ENCODE measurements around the gene GSN. TPM values are rescaled to one million over a fixed set of nuclear protein-coding genes. Genes with fewer than 3 reads are reported as not detected.
A peak's percentile ranks its signal among the peaks of the same experiment; 100 is the strongest.

Gene GSN
- total and polyA plus RNA-seq, 9 of the 15 experiments (the other 6 are each of a cell fraction or from before 2014, with no cell fraction given), result 0.39 to 16.6 (median 8.2) TPM

- TF ChIP-seq ZNF592 (IDR thresholded peaks at IDR 0.05), result peak; percentile 90
- TF ChIP-seq BCL6 (CRISPR knock-in tag; IDR thresholded peaks at IDR 0.05), result 0 out of 2 replicates have a peak, but pooled peaks have one; percentile 40
- peak; percentile 11; the same call in 1 of the 2 replicates for TF ChIP-seq ZNF175 (CRISPR knock-in tag; IDR thresholded peaks at IDR 0.05; ENCODE audit: low read depth)
- TF ChIP-seq TCF3 (CRISPR knock-in tag; IDR thresholded peaks at IDR 0.05), result peak; percentile 67
- no peak for TF ChIP-seq XRCC3 (IDR thresholded peaks at IDR 0.05)
- peak; percentile 82 for TF ChIP-seq ZNF316 (IDR thresholded peaks at IDR 0.05)
- TF ChIP-seq SNIP1 (IDR thresholded peaks at IDR 0.05; ENCODE audit: low read depth), result no peak
- peak; percentile 59 for TF ChIP-seq TAF9B (IDR thresholded peaks at IDR 0.05; ENCODE audit: partially characterized antibody)
- TF ChIP-seq NCOR1 (IDR thresholded peaks at IDR 0.05), result 0 out of 2 replicates have a peak, but pooled peaks have one; percentile 13
- no peak for TF ChIP-seq IRF2 (CRISPR knock-in tag; IDR thresholded peaks at IDR 0.05)
- TF ChIP-seq BRD9 (IDR thresholded peaks at IDR 0.05; ENCODE audit: low read depth, partially characterized antibody), result peak; percentile 70
- no peak for TF ChIP-seq ZSCAN32 (CRISPR knock-in tag; IDR thresholded peaks at IDR 0.05)
- TF ChIP-seq SMAD1 (IDR thresholded peaks at IDR 0.05; ENCODE audit: low read depth, low read length, partially characterized antibody), result peak; percentile 30
- TF ChIP-seq GABPA (tag; conservative IDR thresholded peaks at IDR 0.05; ENCODE audit: low read depth), result peak; percentile 80
- peak; percentile 62; the same call in 1 of the 2 replicates for TF ChIP-seq MTA3 (IDR thresholded peaks at IDR 0.05; ENCODE audit: borderline replicate concordance)
- peak; percentile 92 for TF ChIP-seq ETV5 (CRISPR knock-in tag; IDR thresholded peaks at IDR 0.05; ENCODE audit: low read depth)
- peak in 1 of 2 experiments; percentile 68; a peak in 2 of 3 replicates for TF ChIP-seq CBX3 (IDR thresholded peaks at IDR 0.05; ENCODE audit: borderline replicate concordance in 1 of 2, low read length in 2 of 2)
- peak; percentile 87 for TF ChIP-seq NFE2 (IDR thresholded peaks at IDR 0.05; ENCODE audit: low read depth)
- peak; percentile 68; the same call in 1 of the 2 replicates for TF ChIP-seq CTBP1 (IDR thresholded peaks at IDR 0.05; ENCODE audit: borderline replicate concordance)
- TF ChIP-seq HDAC2 (IDR thresholded peaks at IDR 0.05), result 0 out of 2 replicates have a peak, but pooled peaks have one; percentile 27
- 0 out of 2 replicates have a peak, but pooled peaks have one; percentile 56 for TF ChIP-seq MYNN (IDR thresholded peaks at IDR 0.05)
- TF ChIP-seq MYNN (CRISPR knock-in tag; IDR thresholded peaks at IDR 0.05), result no peak
- 0 out of 2 replicates have a peak, but pooled peaks have one; percentile 50 for TF ChIP-seq JUN (IDR thresholded peaks at IDR 0.05; ENCODE audit: borderline replicate concordance, low read depth, low read length)
- no peak for TF ChIP-seq JUN (CRISPR knock-in tag; IDR thresholded peaks at IDR 0.05; ENCODE audit: borderline replicate concordance)
- no peak for TF ChIP-seq E2F5 (CRISPR knock-in tag; IDR thresholded peaks at IDR 0.05)
Measured at GRCh38 chr9:121233906-121234831, 33.8 kb upstream of the GSN start (continued).

Measured in K562 (cell line).